ENCODE data around the gene RPS6KA3.

DNA sequence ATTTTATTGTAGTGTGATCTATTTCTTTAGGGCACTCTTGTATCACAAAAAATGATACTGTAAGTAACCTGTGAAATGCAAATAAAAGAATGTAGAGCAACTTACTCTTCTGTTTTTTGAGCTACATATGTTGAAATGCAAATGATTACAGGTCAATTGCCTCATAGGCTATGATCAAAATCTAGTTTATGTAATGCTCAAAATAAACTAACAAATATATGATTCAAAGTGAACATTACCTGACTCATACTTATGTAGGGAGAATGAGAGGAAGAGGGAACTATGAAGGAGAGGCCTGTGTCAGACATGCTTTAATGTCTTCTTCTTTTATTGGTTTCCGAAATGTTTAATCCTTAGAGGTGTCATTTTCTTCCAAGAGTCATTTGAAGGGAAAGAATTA lies 5.0 kb upstream of the RPS6KA3 start:
- TF ChIP-seq, protein P1, sequence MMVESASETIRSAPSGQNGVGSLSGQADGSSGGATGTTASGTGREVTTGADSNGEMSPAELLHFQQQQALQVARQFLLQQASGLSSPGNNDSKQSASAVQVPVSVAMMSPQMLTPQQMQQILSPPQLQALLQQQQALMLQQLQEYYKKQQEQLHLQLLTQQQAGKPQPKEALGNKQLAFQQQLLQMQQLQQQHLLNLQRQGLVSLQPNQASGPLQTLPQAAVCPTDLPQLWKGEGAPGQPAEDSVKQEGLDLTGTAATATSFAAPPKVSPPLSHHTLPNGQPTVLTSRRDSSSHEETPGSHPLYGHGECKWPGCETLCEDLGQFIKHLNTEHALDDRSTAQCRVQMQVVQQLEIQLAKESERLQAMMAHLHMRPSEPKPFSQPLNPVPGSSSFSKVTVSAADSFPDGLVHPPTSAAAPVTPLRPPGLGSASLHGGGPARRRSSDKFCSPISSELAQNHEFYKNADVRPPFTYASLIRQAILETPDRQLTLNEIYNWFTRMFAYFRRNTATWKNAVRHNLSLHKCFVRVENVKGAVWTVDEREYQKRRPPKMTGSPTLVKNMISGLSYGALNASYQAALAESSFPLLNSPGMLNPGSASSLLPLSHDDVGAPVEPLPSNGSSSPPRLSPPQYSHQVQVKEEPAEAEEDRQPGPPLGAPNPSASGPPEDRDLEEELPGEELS (CRISPR knock-in tag; IDR thresholded peaks at IDR 0.05), result no peak
- TF ChIP-seq, protein P2, sequence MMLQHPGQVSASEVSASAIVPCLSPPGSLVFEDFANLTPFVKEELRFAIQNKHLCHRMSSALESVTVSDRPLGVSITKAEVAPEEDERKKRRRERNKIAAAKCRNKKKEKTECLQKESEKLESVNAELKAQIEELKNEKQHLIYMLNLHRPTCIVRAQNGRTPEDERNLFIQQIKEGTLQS (CRISPR knock-in tag; conservative IDR thresholded peaks at IDR 0.05), result no peak
- no peak for TF ChIP-seq RORB (CRISPR knock-in tag; IDR thresholded peaks at IDR 0.05)
- TF ChIP-seq FOXK1 (CRISPR knock-in tag; IDR thresholded peaks at IDR 0.05), result no peak
- TF ChIP-seq, protein P3, sequence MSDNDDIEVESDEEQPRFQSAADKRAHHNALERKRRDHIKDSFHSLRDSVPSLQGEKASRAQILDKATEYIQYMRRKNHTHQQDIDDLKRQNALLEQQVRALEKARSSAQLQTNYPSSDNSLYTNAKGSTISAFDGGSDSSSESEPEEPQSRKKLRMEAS (CRISPR knock-in tag; IDR thresholded peaks at IDR 0.05), result no peak
- TF ChIP-seq SP1 (CRISPR knock-in tag; conservative IDR thresholded peaks at IDR 0.05), result no peak
- no peak for TF ChIP-seq ETV6 (CRISPR knock-in tag; IDR thresholded peaks at IDR 0.05)
- TF ChIP-seq, protein P4, sequence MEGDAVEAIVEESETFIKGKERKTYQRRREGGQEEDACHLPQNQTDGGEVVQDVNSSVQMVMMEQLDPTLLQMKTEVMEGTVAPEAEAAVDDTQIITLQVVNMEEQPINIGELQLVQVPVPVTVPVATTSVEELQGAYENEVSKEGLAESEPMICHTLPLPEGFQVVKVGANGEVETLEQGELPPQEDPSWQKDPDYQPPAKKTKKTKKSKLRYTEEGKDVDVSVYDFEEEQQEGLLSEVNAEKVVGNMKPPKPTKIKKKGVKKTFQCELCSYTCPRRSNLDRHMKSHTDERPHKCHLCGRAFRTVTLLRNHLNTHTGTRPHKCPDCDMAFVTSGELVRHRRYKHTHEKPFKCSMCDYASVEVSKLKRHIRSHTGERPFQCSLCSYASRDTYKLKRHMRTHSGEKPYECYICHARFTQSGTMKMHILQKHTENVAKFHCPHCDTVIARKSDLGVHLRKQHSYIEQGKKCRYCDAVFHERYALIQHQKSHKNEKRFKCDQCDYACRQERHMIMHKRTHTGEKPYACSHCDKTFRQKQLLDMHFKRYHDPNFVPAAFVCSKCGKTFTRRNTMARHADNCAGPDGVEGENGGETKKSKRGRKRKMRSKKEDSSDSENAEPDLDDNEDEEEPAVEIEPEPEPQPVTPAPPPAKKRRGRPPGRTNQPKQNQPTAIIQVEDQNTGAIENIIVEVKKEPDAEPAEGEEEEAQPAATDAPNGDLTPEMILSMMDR (IDR thresholded peaks at IDR 0.05), result no peak
- TF ChIP-seq NR2C2 (CRISPR knock-in tag; IDR thresholded peaks at IDR 0.05), result no peak
